Activated CD8-positive, alpha-beta memory T cell treated with anti-CD3 and anti-CD28 coated beads for 1 hour (primary cell): ENCODE results near the gene PC.
"Not testable (repeated sequence)": the region's sequence is repeated elsewhere in the genome, so short reads cannot be mapped to it uniquely, and the experiment has no call there.

Experiments
- DNase-seq, 2 donors: peaks; one replicate each; pipeline ENCODE4 v3.0.0-alpha.2; 2020; ENCODE audit warnings: low read depth in 1 of 2; ENCODE audit errors: extremely low read depth in 1 of 2

PC gene

GRCh38 chr11:66958232-66958955, at the start of gene PC:
Gene PC, minus strand, starts transcription at chr11:66958383. Its CDS starts 86,224 bp downstream, at chr11:66872159.
- peak; percentile 90 to 95 for DNase-seq

GRCh38 chr11:67007126-67007525, 48.9 kb upstream of the PC start:
- no peak for DNase-seq

GRCh38 chr11:67006029-67006884, 48.1 kb upstream of the PC start:
- DNase-seq: no peak

GRCh38 chr11:67005200-67005599, 47.0 kb upstream of the PC start:
- not testable (repeated sequence) for DNase-seq

- no peak for DNase-seq
Observed at GRCh38 chr11:67002921-67003411, 44.8 kb upstream of the PC start.

- DNase-seq: no peak
Observed at GRCh38 chr11:67002297-67002913, 44.2 kb upstream of the PC start.

- DNase-seq: no peak
Observed at GRCh38 chr11:67001332-67001731, 43.1 kb upstream of the PC start.

- DNase-seq: no peak
Observed at GRCh38 chr11:66999555-66999954, 41.4 kb upstream of the PC start.

GRCh38 chr11:66996609-66997273, 38.6 kb upstream of the PC start:
- no peak for DNase-seq

- DNase-seq: no peak
Observed at GRCh38 chr11:66992041-66992440, 33.9 kb upstream of the PC start.

- DNase-seq: not testable (repeated sequence)
Observed at GRCh38 chr11:66989360-66989759, 31.2 kb upstream of the PC start.

- DNase-seq: not testable (repeated sequence)
Observed at GRCh38 chr11:66988741-66989140, 30.6 kb upstream of the PC start.

GRCh38 chr11:66987924-66988637, 29.9 kb upstream of the PC start:
- no peak for DNase-seq

GRCh38 chr11:66987158-66987620, 29.0 kb upstream of the PC start:
- DNase-seq: no peak

GRCh38 chr11:66986178-66986545, 28.0 kb upstream of the PC start:
- no peak for DNase-seq

- DNase-seq: no peak
Observed at GRCh38 chr11:66985508-66986177, 27.5 kb upstream of the PC start.

- no peak for DNase-seq
Observed at GRCh38 chr11:66983275-66983924, 25.2 kb upstream of the PC start.

- no peak for DNase-seq
Observed at GRCh38 chr11:66981976-66982578, 23.9 kb upstream of the PC start.
